Stimulated activated naive B cell treated with anti-CD40 and anti-IgM and Interleukin-4, amounts not matched to agents 10 μg/mL and 1 μg/mL and 100 μg/mL, for 72 hours (primary cell): Measurements from ENCODE around the gene SSC4D.
"Not testable (repeated sequence)": the region's sequence is repeated elsewhere in the genome, so short reads cannot be mapped to it uniquely, and the experiment has no call there.

Source experiments
- ATAC-seq, 2 donors: fragments of 150-1000 bp; cut with Tn5 transposase; replicated peaks; 2 replicates each; pipeline ENCODE4 v1.10.0; 2021; ENCODE audit warnings: moderate library complexity in 1 of 2
- DNase-seq: peaks from one replicate; pipeline ENCODE4 v3.0.0; 2021
- H3K27ac Mint-ChIP-seq: one replicate; pipeline ENCODE4 v1.8.0; 2022; ENCODE audit warnings: mild to moderate bottlenecking, mixed read lengths
- H3K27me3 Mint-ChIP-seq, 2 donors: one replicate each; pipeline ENCODE4 v1.8.0; 2022; ENCODE audit warnings: mixed read lengths in 2 of 2
- H3K36me3 Mint-ChIP-seq, 2 donors: one replicate each; pipeline ENCODE4 v1.8.0; 2022; ENCODE audit warnings: mixed read lengths in 2 of 2, mild to moderate bottlenecking in 1 of 2
- H3K4me1 Mint-ChIP-seq, 2 donors: one replicate each; pipeline ENCODE4 v1.8.0; 2022; ENCODE audit warnings: mixed read lengths in 2 of 2, mild to moderate bottlenecking in 1 of 2
- H3K4me3 Mint-ChIP-seq, 2 donors: one replicate each; pipeline ENCODE4 v1.8.0; 2022; ENCODE audit warnings: mild to moderate bottlenecking in 2 of 2, mixed read lengths in 2 of 2, moderate library complexity in 1 of 2
- H3K9me3 Mint-ChIP-seq, 2 donors: one replicate each; pipeline ENCODE4 v1.8.0; 2022; ENCODE audit warnings: mixed read lengths in 2 of 2, mild to moderate bottlenecking in 1 of 2

SSC4D gene

GRCh38 chr7:76403780-76404494 lies 5.6 kb downstream of the SSC4D start:
- H3K4me1 Mint-ChIP-seq, result peaks cover 9 to 13% of the 10 kb centered on the region in 2 donors
- peak overlapping the region; percentile 68 for H3K27ac Mint-ChIP-seq
- no peak for DNase-seq
- peaks cover 3 to 8% of the 10 kb centered on the region in 2 donors for H3K36me3 Mint-ChIP-seq
- peak; percentile 60 to 73 for ATAC-seq
- no peak overlapping the region for H3K4me3 Mint-ChIP-seq
- H3K9me3 Mint-ChIP-seq, result no peaks in the 10 kb centered on the region
- no peaks in the 10 kb centered on the region for H3K27me3 Mint-ChIP-seq

GRCh38 chr7:76403097-76403496 lies 6.4 kb downstream of the SSC4D start:
- H3K27ac Mint-ChIP-seq, H3K27me3 Mint-ChIP-seq, H3K36me3 Mint-ChIP-seq, DNase-seq, H3K4me3 Mint-ChIP-seq, H3K9me3 Mint-ChIP-seq: not testable (repeated sequence)
- peak in 1 of 2 donors; percentile 39 for ATAC-seq
- peaks cover 12 to 15% of the 10 kb centered on the region in 2 donors for H3K4me1 Mint-ChIP-seq

- H3K4me3 Mint-ChIP-seq, result no peak overlapping the region
- no peak for ATAC-seq
- no peak for DNase-seq
- H3K27ac Mint-ChIP-seq, result no peak overlapping the region
- no peaks in the 10 kb centered on the region for H3K9me3 Mint-ChIP-seq
- H3K4me1 Mint-ChIP-seq, result peaks cover 19 to 24% of the 10 kb centered on the region in 2 donors
- H3K36me3 Mint-ChIP-seq, result peaks cover 0 to 8% of the 10 kb centered on the region in 2 donors
- H3K27me3 Mint-ChIP-seq, result no peaks in the 10 kb centered on the region
These were observed 9.2 kb downstream of the SSC4D start for GRCh38 chr7:76400248-76400647.

GRCh38 chr7:76397409-76398183 lies 11.9 kb downstream of the SSC4D start:
- peak; percentile 64 for DNase-seq
- Mint-ChIP-seq H3K4me3 (peak overlapping the region; percentile 81 to 86), H3K27ac (peak overlapping the region; percentile 88), H3K36me3 (peaks cover 0 to 3% of the 10 kb centered on the region in 2 donors), H3K27me3 (no peaks in the 10 kb centered on the region), H3K4me1 (peaks cover 13 to 24% of the 10 kb centered on the region in 2 donors), H3K9me3 (no peaks in the 10 kb centered on the region)
- peak; percentile 51 to 53 for ATAC-seq

GRCh38 chr7:76396864-76397263 lies 12.6 kb downstream of the SSC4D start:
- Mint-ChIP-seq H3K36me3 (peaks cover 0 to 3% of the 10 kb centered on the region in 2 donors), H3K27ac (no peak overlapping the region), H3K4me1 (peaks cover 15 to 32% of the 10 kb centered on the region in 2 donors), H3K27me3 (no peaks in the 10 kb centered on the region), H3K4me3 (peak overlapping the region; percentile 81 to 86), H3K9me3 (no peaks in the 10 kb centered on the region)
- DNase-seq (no peak), ATAC-seq (no peak)

GRCh38 chr7:76395965-76396726 lies 13.4 kb downstream of the SSC4D start:
- Mint-ChIP-seq H3K27ac (no peak overlapping the region), H3K9me3 (no peaks in the 10 kb centered on the region), H3K4me1 (peaks cover 16 to 32% of the 10 kb centered on the region in 2 donors), H3K4me3 (no peak overlapping the region), H3K36me3 (peaks cover 0 to 2% of the 10 kb centered on the region in 2 donors), H3K27me3 (no peaks in the 10 kb centered on the region)
- no peak for ATAC-seq
- no peak for DNase-seq

- H3K9me3 Mint-ChIP-seq, ATAC-seq, H3K27ac Mint-ChIP-seq, DNase-seq, H3K27me3 Mint-ChIP-seq, H3K4me3 Mint-ChIP-seq, H3K36me3 Mint-ChIP-seq: not testable (repeated sequence)
- peaks cover 16 to 29% of the 10 kb centered on the region in 2 donors for H3K4me1 Mint-ChIP-seq
These were observed 13.9 kb downstream of the SSC4D start for GRCh38 chr7:76395605-76395964.

- Mint-ChIP-seq H3K27me3 (no peaks in the 10 kb centered on the region), H3K4me3 (peak overlapping the region in 1 of 2 donors; percentile 18), H3K27ac (no peak overlapping the region), H3K4me1 (peaks cover 16 to 29% of the 10 kb centered on the region in 2 donors), H3K36me3 (no peaks in the 10 kb centered on the region), H3K9me3 (no peaks in the 10 kb centered on the region)
- no peak for ATAC-seq
- DNase-seq, result no peak
These were observed 14.5 kb downstream of the SSC4D start for GRCh38 chr7:76394957-76395356.

- H3K27ac Mint-ChIP-seq, result peak overlapping the region; percentile 96
- H3K27me3 Mint-ChIP-seq, result no peaks in the 10 kb centered on the region
- no peaks in the 10 kb centered on the region for H3K36me3 Mint-ChIP-seq
- H3K4me1 Mint-ChIP-seq, result peaks cover 13 to 37% of the 10 kb centered on the region in 2 donors
- ATAC-seq, result peak; percentile 89 to 90
- peak overlapping the region; percentile 86 to 91 for H3K4me3 Mint-ChIP-seq
- DNase-seq, result peak; percentile 87
- H3K9me3 Mint-ChIP-seq, result no peaks in the 10 kb centered on the region
These were observed 16.1 kb downstream of the SSC4D start for GRCh38 chr7:76393116-76394031.

GRCh38 chr7:76392531-76393115 lies 16.9 kb downstream of the SSC4D start:
- H3K9me3 Mint-ChIP-seq, result no peaks in the 10 kb centered on the region
- peak overlapping the region; percentile 86 to 91 for H3K4me3 Mint-ChIP-seq
- ATAC-seq, result peak; percentile 2 to 6
- H3K4me1 Mint-ChIP-seq, result peaks cover 9 to 31% of the 10 kb centered on the region in 2 donors
- no peak for DNase-seq
- H3K36me3 Mint-ChIP-seq, result no peaks in the 10 kb centered on the region
- H3K27ac Mint-ChIP-seq, result peak overlapping the region; percentile 96
- no peaks in the 10 kb centered on the region for H3K27me3 Mint-ChIP-seq

GRCh38 chr7:76390092-76390491 lies 19.4 kb downstream of the SSC4D start:
- Mint-ChIP-seq H3K27me3 (no peaks in the 10 kb centered on the region), H3K9me3 (no peaks in the 10 kb centered on the region), H3K36me3 (no peaks in the 10 kb centered on the region), H3K27ac (no peak overlapping the region), H3K4me1 (peaks cover 6 to 26% of the 10 kb centered on the region in 2 donors), H3K4me3 (no peak overlapping the region)
- DNase-seq (no peak), ATAC-seq (no peak)

GRCh38 chr7:76387789-76388188 lies 21.7 kb downstream of the SSC4D start:
- H3K27ac Mint-ChIP-seq, result peak overlapping the region; percentile 77
- not testable (repeated sequence) for DNase-seq, H3K9me3 Mint-ChIP-seq, ATAC-seq, H3K27me3 Mint-ChIP-seq, H3K4me3 Mint-ChIP-seq, H3K36me3 Mint-ChIP-seq
- peaks cover 4 to 20% of the 10 kb centered on the region in 2 donors for H3K4me1 Mint-ChIP-seq

GRCh38 chr7:76386691-76387260 lies 22.7 kb downstream of the SSC4D start:
- DNase-seq, result no peak
- Mint-ChIP-seq H3K9me3 (no peaks in the 10 kb centered on the region), H3K27me3 (no peaks in the 10 kb centered on the region), H3K4me3 (no peak overlapping the region), H3K4me1 (peaks cover under 1 to 10% of the 10 kb centered on the region in 2 donors), H3K27ac (no peak overlapping the region), H3K36me3 (no peaks in the 10 kb centered on the region)
- no peak for ATAC-seq
